ENCODE results near the gene NOP58. TPM values are rescaled to one million over a fixed set of nuclear protein-coding genes. Genes with fewer than 3 reads are reported as not detected.
A peak's percentile ranks its signal among the peaks of the same experiment; 100 is the strongest.

Gene NOP58
- total RNA-seq, 1 donor, result 71.4 TPM

DNA sequence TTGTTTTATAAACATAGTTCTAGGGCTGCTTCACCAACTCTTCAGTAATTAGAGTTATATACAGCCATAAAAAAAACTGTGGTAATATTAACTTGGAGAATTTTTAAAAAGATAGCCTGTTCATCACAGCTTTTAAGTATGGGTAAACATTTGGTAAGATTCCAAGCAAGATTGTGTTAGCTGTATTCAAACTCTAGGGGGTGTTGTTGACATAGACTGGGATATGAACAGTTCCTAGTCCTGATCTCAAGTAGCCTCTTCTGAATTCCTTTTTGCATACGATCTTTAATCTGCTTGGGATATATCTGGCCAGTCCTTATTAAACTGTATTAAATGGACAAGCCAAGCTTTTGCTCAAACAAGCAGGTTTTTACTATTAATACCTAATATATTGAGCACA is 13.4 kb downstream of the NOP58 start:
- DNase-seq (ENCODE audit: low read depth), result peak; percentile 83
- H3K4me3 ChIP-seq (ENCODE audit: low read depth, low read length), result no peak overlapping the region
- peak; percentile 74 for TF ChIP-seq CTCF (IDR thresholded peaks at IDR 0.05; ENCODE audit: insufficient read depth, low read length)

DNA sequence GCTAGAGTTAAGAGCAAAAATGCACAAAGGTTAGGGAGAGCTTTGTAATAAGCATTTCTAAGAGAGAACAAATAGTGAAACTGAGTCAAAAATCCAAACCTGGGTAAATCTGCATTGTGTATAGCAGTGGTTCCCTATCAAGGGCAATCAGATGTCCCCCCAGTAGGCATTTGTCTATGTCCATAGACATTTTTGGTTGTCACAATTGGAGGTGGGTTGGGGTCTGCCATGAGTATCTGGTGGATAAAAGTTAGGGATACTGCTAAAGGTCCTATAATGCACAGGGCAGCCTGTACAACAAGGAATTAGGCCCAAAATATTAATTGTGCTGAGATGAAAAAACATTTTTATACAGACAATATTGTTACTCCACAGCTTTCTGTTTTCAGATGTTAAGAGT is 21.0 kb downstream of the NOP58 start:
- H3K4me3 ChIP-seq (ENCODE audit: low read depth, low read length), result no peak overlapping the region
- no peak for DNase-seq (ENCODE audit: low read depth)
- TF ChIP-seq CTCF (IDR thresholded peaks at IDR 0.05; ENCODE audit: insufficient read depth, low read length), result no peak

DNA sequence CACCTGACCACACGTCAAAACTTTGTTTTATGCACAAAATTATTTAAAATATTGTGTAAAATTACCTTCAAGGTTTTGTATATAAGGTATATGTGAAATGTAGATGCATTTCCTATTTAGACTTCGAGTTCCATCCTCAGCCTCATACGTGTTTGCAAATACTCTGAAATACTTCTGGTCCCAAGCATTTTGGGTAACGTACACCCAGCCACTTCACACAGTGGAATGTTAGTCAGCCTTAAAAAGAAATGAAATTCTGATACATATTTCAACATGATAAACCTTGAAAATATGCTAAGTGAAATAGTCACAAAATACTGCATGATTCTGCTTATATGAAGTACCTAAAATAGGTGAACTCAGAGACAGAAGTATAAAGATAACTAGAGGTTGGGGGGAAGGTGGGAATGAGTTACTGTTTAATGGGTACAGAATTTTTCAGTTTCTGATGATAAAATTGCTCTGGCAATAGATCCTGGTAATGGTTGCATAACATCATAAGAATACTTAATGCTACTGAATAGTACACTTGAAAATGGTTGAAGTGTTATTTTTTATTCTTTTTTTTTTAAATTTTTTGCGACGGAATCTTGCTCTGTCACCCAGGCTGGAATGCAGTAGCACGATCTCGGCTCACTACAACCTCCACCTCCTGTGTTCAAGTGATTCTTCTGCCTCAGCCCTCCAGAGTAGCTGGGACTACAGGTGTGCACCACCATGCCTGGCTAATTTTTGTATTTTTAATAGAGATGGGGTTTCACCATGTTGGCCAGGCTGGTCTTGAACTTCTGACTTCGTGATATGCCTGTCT is 24.0 kb downstream of the NOP58 start:
- TF ChIP-seq CTCF (IDR thresholded peaks at IDR 0.05; ENCODE audit: insufficient read depth, low read length), result no peak
- DNase-seq (ENCODE audit: low read depth), result no peak
- H3K4me3 ChIP-seq (ENCODE audit: low read depth, low read length), result no peak overlapping the region

DNA sequence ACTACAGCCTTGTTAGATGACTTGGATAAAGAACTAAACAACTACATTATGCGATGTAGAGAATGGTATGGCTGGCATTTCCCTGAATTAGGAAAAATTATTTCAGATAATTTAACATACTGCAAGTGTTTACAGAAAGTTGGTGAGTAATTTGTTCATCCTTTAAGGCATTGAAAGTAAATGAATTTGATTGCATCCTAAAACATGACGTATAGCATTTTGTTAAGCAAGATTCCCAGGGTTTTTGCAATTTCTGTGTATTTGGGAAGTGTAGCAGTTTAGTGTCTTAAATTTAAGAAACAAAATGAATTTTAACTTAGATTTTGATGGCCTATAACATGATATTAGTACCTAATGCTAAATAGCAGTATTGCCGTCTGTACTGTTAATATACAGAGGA is 24.8 kb downstream of the NOP58 start:
- DNase-seq (ENCODE audit: low read depth), result no peak
- no peak overlapping the region for H3K4me3 ChIP-seq (ENCODE audit: low read depth, low read length)
- TF ChIP-seq CTCF (IDR thresholded peaks at IDR 0.05; ENCODE audit: insufficient read depth, low read length), result no peak

GRCh38 chr2:202290970-202291369 is 25.4 kb downstream of the NOP58 start:
- TF ChIP-seq CTCF (IDR thresholded peaks at IDR 0.05; ENCODE audit: insufficient read depth, low read length), result no peak
- H3K4me3 ChIP-seq (ENCODE audit: low read depth, low read length), result no peak overlapping the region
- DNase-seq (ENCODE audit: low read depth), result peak; percentile 64

DNA sequence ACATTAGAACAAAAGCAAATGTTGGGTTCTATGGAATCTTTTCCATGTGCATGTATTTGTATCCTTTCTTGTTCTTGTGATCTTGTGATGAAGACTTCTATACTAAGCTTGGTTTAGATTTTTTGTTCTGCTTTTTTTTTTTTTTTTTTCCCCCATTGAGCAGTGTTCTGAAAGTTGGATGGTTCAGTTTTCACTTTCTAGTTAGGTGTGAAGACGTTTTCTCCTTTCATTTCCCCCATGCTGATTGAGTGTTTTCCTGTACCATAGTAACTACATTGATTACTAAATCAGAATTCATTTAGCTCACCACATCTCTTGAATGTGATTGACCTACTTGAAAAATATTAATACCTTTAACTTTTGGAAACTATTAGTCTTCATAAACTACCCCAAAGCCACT is 34.1 kb downstream of the NOP58 start:
- no peak for TF ChIP-seq CTCF (IDR thresholded peaks at IDR 0.05; ENCODE audit: insufficient read depth, low read length)
- DNase-seq (ENCODE audit: low read depth), result no peak
- H3K4me3 ChIP-seq (ENCODE audit: low read depth, low read length), result no peak overlapping the region

DNA sequence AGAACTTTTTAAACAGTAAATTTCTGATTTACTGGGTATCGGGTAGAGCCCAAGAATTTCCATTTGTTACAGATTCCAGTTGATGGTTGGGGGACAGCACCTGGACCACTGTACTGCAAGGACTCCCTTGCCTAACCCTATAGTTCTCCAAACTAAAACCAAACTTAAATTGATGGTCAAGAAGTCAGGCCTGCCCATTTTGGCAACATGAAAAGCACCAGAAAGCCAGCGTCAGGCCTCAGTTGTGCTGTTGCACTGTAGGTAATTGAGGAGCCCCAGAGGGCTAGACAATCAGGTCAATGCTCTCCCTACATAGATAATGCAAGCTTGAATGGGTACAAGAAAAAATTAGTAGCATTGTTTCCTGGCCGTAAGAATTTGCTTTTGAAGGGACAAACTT is 40.5 kb downstream of the NOP58 start:
- TF ChIP-seq CTCF (IDR thresholded peaks at IDR 0.05; ENCODE audit: insufficient read depth, low read length), result no peak
- no peak overlapping the region for H3K4me3 ChIP-seq (ENCODE audit: low read depth, low read length)
- DNase-seq (ENCODE audit: low read depth), result no peak

All from fibroblast of the aortic adventitia (primary cell).